ENCODE results near the gene ARPP19. TPM values are rescaled to one million over a fixed set of nuclear protein-coding genes. Genes with fewer than 3 reads are reported as not detected.
"Not testable (repeated sequence)": the region's sequence is repeated elsewhere in the genome, so short reads cannot be mapped to it uniquely, and the experiment has no call there.

Gene ARPP19
- total RNA-seq, 1 experiment from 2014 or later: 184 TPM

GRCh38 chr15:52517014-52517413, 51.8 kb downstream of the ARPP19 start:
- H3K9me3 Mint-ChIP-seq (ENCODE audit: unreplicated experiment): no peaks in the 10 kb centered on the region
- no peak overlapping the region for H3K4me3 Mint-ChIP-seq (ENCODE audit: unreplicated experiment)
- H3K36me3 Mint-ChIP-seq (ENCODE audit: insufficient read depth, unreplicated experiment): no peaks in the 10 kb centered on the region
- H3K27me3 Mint-ChIP-seq (ENCODE audit: insufficient read depth, unreplicated experiment): peaks cover 3% of the 10 kb centered on the region
- no peak overlapping the region for H3K27ac Mint-ChIP-seq (ENCODE audit: unreplicated experiment)
- no peaks in the 10 kb centered on the region for H3K4me1 ChIP-seq
- POLR2A ChIA-PET: no interaction called here
- no peak for TF ChIP-seq CTCF (IDR thresholded peaks at IDR 0.05; ENCODE audit: insufficient read depth in 1 of 2, low read depth in 1 of 2, low read length in 1 of 2, severe bottlenecking in 1 of 2, unreplicated experiment in 1 of 2)
- H3K4me1 Mint-ChIP-seq (ENCODE audit: low read depth, unreplicated experiment): no peaks in the 10 kb centered on the region
- no TSS peak for BruUV-seq (replicated peaks)
- no peaks in the 10 kb centered on the region for H3K9me3 ChIP-seq
- no peak overlapping the region for H3K4me3 ChIP-seq (ENCODE audit: low read depth, low read length)
- CTCF ChIA-PET: no interaction called here
- no peaks in the 10 kb centered on the region for H3K27me3 ChIP-seq (replicated peaks; ENCODE audit: control insufficient read depth, insufficient read depth, low read length)
- DNase-seq: no peak
- intact Hi-C loops (cut with micrococcal nuclease; ENCODE audit: unreplicated experiment): no loop called here
- no peaks in the 10 kb centered on the region for H3K36me3 ChIP-seq (ENCODE audit: control insufficient read depth, insufficient read depth, low read length)

GRCh38 chr15:52515343-52515742, 53.5 kb downstream of the ARPP19 start:
- Mint-ChIP-seq H3K9me3 (ENCODE audit: unreplicated experiment) (no peaks in the 10 kb centered on the region), H3K27ac (ENCODE audit: unreplicated experiment) (no peak overlapping the region), H3K4me1 (ENCODE audit: low read depth, unreplicated experiment) (no peaks in the 10 kb centered on the region), H3K27me3 (ENCODE audit: insufficient read depth, unreplicated experiment) (no peaks in the 10 kb centered on the region), H3K36me3 (ENCODE audit: insufficient read depth, unreplicated experiment) (no peaks in the 10 kb centered on the region), H3K4me3 (ENCODE audit: unreplicated experiment) (no peak overlapping the region)
- CTCF ChIA-PET: no interaction called here
- no peak for DNase-seq
- H3K36me3 ChIP-seq (ENCODE audit: control insufficient read depth, insufficient read depth, low read length): no peaks in the 10 kb centered on the region
- no peak overlapping the region for H3K4me3 ChIP-seq (ENCODE audit: low read depth, low read length)
- no TSS peak for BruUV-seq (replicated peaks)
- H3K9me3 ChIP-seq: no peaks in the 10 kb centered on the region
- H3K27me3 ChIP-seq (replicated peaks; ENCODE audit: control insufficient read depth, insufficient read depth, low read length): no peaks in the 10 kb centered on the region
- intact Hi-C loops (cut with micrococcal nuclease; ENCODE audit: unreplicated experiment): no loop called here
- TF ChIP-seq CTCF (IDR thresholded peaks at IDR 0.05; ENCODE audit: insufficient read depth in 1 of 2, low read depth in 1 of 2, low read length in 1 of 2, severe bottlenecking in 1 of 2, unreplicated experiment in 1 of 2): no peak
- H3K4me1 ChIP-seq: no peaks in the 10 kb centered on the region
- POLR2A ChIA-PET: no interaction called here

- Histone ChIP-seq H3K27me3 (replicated peaks; ENCODE audit: control insufficient read depth, insufficient read depth, low read length) (no peaks in the 10 kb centered on the region), H3K36me3 (ENCODE audit: control insufficient read depth, insufficient read depth, low read length) (no peaks in the 10 kb centered on the region), H3K4me3 (ENCODE audit: low read depth, low read length) (no peak overlapping the region), H3K4me1 (no peaks in the 10 kb centered on the region), H3K9me3 (no peaks in the 10 kb centered on the region)
- BruUV-seq (replicated peaks): no TSS peak
- H3K4me3 Mint-ChIP-seq (ENCODE audit: unreplicated experiment): no peak overlapping the region
- H3K9me3 Mint-ChIP-seq (ENCODE audit: unreplicated experiment): no peaks in the 10 kb centered on the region
- H3K27ac Mint-ChIP-seq (ENCODE audit: unreplicated experiment): no peak overlapping the region
- CTCF ChIA-PET: no interaction called here
- H3K36me3 Mint-ChIP-seq (ENCODE audit: insufficient read depth, unreplicated experiment): no peaks in the 10 kb centered on the region
- TF ChIP-seq CTCF (IDR thresholded peaks at IDR 0.05; ENCODE audit: insufficient read depth in 1 of 2, low read depth in 1 of 2, low read length in 1 of 2, severe bottlenecking in 1 of 2, unreplicated experiment in 1 of 2): no peak
- no peak for DNase-seq
- intact Hi-C loops (cut with micrococcal nuclease; ENCODE audit: unreplicated experiment): no loop called here
- POLR2A ChIA-PET: no interaction called here
- no peaks in the 10 kb centered on the region for H3K4me1 Mint-ChIP-seq (ENCODE audit: low read depth, unreplicated experiment)
- no peaks in the 10 kb centered on the region for H3K27me3 Mint-ChIP-seq (ENCODE audit: insufficient read depth, unreplicated experiment)
Measured at GRCh38 chr15:52514482-52514881, 54.3 kb downstream of the ARPP19 start.

- H3K4me1 ChIP-seq; H3K27me3 ChIP-seq (replicated peaks; ENCODE audit: control insufficient read depth, insufficient read depth, low read length); H3K27ac Mint-ChIP-seq (ENCODE audit: unreplicated experiment); POLR2A ChIA-PET; intact Hi-C loops (cut with micrococcal nuclease; ENCODE audit: unreplicated experiment); BruUV-seq (replicated peaks); H3K9me3 Mint-ChIP-seq (ENCODE audit: unreplicated experiment); H3K36me3 Mint-ChIP-seq (ENCODE audit: insufficient read depth, unreplicated experiment); H3K4me3 ChIP-seq (ENCODE audit: low read depth, low read length); H3K4me1 Mint-ChIP-seq (ENCODE audit: low read depth, unreplicated experiment); DNase-seq; H3K36me3 ChIP-seq (ENCODE audit: control insufficient read depth, insufficient read depth, low read length); H3K4me3 Mint-ChIP-seq (ENCODE audit: unreplicated experiment); H3K9me3 ChIP-seq; CTCF ChIA-PET; H3K27me3 Mint-ChIP-seq (ENCODE audit: insufficient read depth, unreplicated experiment): not testable (repeated sequence)
Measured at GRCh38 chr15:52512869-52513268, 56.0 kb downstream of the ARPP19 start.

All from Caco-2 (cell line).